ENCODE data around the gene PLA2G15. TPM values are rescaled to one million over a fixed set of nuclear protein-coding genes. Genes with fewer than 3 reads are reported as not detected.

The PLA2G15 gene, protein sequence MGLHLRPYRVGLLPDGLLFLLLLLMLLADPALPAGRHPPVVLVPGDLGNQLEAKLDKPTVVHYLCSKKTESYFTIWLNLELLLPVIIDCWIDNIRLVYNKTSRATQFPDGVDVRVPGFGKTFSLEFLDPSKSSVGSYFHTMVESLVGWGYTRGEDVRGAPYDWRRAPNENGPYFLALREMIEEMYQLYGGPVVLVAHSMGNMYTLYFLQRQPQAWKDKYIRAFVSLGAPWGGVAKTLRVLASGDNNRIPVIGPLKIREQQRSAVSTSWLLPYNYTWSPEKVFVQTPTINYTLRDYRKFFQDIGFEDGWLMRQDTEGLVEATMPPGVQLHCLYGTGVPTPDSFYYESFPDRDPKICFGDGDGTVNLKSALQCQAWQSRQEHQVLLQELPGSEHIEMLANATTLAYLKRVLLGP
- 17.0 and 18.0 TPM in 2 replicates for total RNA-seq (2014; rRNA removed; shearing (Covaris generic))

DNA sequence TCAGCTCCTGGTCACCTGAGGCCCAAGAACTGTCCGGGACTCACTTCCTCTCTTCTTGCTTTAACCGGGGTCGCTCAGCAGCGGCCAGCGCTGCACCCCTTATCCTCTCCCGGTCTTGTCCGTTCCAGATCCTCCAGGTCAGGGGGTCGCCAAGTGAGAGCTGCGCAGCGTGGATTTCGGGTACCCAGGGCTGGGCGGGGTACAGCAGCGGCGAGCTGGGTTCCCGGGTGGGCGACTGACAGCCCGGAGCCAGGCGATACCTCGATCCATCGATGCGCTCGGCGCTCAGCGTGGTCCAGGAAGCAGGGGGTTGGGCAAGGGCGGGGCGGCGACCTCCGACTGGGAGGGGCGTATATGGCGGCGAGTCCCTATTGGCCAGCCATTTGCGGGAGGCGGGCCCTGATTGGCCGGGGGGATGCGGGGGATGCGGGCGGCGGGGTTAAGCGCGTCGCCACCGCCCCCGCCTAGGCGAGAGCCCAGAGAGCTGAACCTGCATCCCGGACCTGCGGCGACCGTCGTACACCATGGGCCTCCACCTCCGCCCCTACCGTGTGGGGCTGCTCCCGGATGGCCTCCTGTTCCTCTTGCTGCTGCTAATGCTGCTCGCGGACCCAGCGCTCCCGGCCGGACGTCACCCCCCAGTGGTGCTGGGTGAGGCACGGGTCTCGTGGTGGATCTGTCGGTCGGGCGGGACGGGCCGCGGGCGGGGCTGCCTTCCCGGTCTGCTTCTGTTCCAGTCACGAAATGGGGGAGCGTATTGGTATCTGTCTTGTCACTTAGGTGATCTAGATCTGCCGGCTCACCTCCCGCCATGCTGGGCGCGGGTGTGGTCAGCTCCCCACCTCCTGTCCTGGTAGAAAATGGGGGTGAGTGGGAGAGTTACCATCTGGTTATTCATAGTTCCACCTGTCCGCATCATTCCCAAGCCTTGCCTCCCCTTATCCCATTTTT lies at the start of gene PLA2G15:
PLA2G15 (plus strand) TSS at position 471 of the 951 bp plus-strand sequence; CDS start at position 525, 54 bp downstream.

DNA sequence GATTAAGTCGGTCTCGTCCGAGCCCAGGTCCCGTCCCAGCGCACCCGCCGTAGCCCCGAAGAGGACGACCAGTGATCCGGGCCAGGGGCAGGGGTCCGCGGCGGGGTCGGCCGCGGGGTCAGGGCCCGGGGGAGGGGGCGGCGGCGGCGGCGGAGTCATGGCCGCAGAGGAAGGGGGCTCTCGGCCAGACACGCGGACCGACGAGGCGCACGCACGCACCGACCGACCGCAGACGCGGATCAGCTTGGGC lies 9.4 kb upstream of the PLA2G15 start, which contains the start of gene ESRP2:
ESRP2 (minus strand) TSS at position 241 of the 250 bp plus-strand sequence; CDS start at position 159, 82 bp downstream.

DNA sequence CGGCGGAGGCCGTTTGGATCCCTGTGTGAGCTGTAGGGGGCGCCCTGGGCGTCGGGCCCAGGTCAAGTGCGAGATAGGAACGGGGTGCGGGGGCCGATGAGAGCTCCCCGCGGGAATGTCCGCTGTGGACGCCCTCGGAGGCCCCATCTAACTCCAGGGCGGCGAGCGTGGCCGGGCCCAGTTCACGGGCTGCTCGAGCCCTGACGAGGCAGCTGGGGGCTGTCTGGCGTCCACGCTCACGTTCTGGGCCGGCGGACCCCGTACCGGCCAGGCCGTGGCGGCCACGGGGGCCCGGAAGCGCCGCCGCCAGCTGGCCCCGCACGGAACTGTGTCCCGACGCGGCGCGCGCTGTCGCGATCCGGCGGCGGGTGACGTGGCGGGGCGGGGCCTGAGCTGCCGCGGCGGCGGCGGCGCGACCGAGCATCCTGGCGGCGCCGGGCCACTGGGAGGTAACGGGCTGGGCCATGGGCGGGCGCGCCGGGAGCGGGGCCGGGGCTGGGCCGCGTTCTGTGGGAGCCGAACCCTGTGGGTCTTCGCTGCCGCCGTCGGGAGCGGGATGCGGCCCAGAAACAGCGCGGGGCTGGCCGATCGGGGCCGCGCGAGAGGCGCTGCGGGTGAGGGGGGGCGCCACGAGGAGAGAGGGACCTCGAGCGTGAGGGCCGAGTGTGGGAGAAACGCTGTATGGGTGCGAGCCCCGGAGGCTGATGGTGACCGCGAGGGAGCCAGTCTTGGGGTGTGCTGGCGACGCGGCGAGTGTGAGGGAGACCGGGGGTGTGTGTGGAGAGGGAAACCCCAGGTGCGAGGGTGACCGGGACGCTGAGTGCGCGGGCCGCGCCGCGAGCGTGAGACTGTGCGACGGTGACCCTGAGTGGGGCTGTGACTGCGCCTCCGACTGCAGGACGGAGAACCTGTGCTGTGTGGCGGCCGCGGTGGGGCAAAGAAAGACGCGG lies 19.2 kb downstream of the PLA2G15 start, which contains the start of gene SLC7A6:
SLC7A6 (plus strand) TSS at position 399 of the 950 bp plus-strand sequence. CDS start 10,201 bp downstream, outside the sequence.

Small RNAs within 50 kb of the gene (small RNA-seq; reads per million reads assigned to genes)
- not detected for gene RNU6-1262P

Other genes starting within 250 kb of the PLA2G15 start
- gene DPEP2, start 245.9 kb upstream of the PLA2G15 start, total RNA-seq (2014; rRNA removed; shearing (Covaris generic)): not detected in 2 replicates
- not detected in 2 replicates for gene DPEP2NB, start 229.5 kb upstream of the PLA2G15 start, total RNA-seq (2014; rRNA removed; shearing (Covaris generic))
- gene DDX28, start 222.1 kb upstream of the PLA2G15 start, total RNA-seq (2014; rRNA removed; shearing (Covaris generic)): 28.6 and 31.1 TPM in 2 replicates
- gene DUS2, start 222.1 kb upstream of the PLA2G15 start, total RNA-seq (2014; rRNA removed; shearing (Covaris generic)): 19.3 and 25.8 TPM in 2 replicates
- 19.3 and 21.5 TPM in 2 replicates for gene NFATC3, start 160.0 kb upstream of the PLA2G15 start, total RNA-seq (2014; rRNA removed; shearing (Covaris generic))
- gene ESRP2, start 9.2 kb upstream of the PLA2G15 start, total RNA-seq (2014; rRNA removed; shearing (Covaris generic)): 0.15 and 0.50 TPM in 2 replicates
- 16.4 and 22.3 TPM in 2 replicates for gene SLC7A6, start 19.2 kb downstream of the PLA2G15 start, total RNA-seq (2014; rRNA removed; shearing (Covaris generic))
- 20.5 and 24.8 TPM in 2 replicates for gene SLC7A6OS, start 65.6 kb downstream of the PLA2G15 start, total RNA-seq (2014; rRNA removed; shearing (Covaris generic))
- gene PRMT7, start 65.6 kb downstream of the PLA2G15 start, total RNA-seq (2014; rRNA removed; shearing (Covaris generic)): 67.6 and 79.4 TPM in 2 replicates
- 0.19 and 0.53 TPM in 2 replicates for gene SMPD3, start 203.1 kb downstream of the PLA2G15 start, total RNA-seq (2014; rRNA removed; shearing (Covaris generic))